Superior temporal gyrus (tissue), 1 donor: ENCODE results near the gene DAO.
"Not testable (repeated sequence)": the region's sequence is repeated elsewhere in the genome, so short reads cannot be mapped to it uniquely, and the experiment has no call there.

ENCODE experiments used
- DNase-seq: peaks from one replicate; pipeline ENCODE4 v3.0.0-alpha.2; 2016; ENCODE audit errors: extremely low spot score

The DAO gene

GRCh38 chr12:108849660-108850059, 30.2 kb upstream of the DAO start:
- DNase-seq = no peak

DNA sequence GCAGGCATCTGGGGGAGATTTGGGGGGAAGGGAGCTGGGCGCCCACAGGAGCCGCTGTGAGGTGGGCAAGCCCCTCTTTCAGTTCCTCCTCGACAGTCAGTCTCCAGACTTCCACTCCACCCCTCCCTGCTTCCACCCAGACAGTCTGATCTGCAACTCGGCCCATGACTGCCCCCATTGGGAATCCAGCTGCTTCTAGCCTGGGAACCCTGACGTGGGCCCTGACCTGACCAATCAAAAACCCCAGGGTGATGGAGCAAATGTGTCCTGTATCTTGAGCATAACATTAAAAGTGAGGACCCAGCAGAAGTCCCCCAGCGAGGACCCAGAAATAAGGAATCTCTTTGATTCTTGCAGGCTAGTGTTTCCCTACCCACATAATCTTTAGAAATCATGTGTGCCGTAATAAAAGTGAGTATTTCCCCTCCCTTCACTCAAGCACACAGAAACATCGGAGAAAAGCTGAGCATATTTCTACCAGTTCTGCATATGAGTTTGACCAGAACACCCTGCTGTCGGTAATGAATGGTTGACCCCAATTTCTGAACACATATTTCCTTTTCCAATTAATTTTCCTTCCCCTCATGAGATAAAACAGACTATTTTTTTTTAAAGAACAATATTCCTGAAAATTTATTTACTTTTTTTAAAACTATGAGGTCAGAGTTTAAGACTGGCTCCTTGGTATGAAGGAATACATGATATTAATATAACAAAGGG, 28.9 kb upstream of the DAO start:
- no peak for DNase-seq

- DNase-seq = no peak
Observed at GRCh38 chr12:108852674-108853309, 27.1 kb upstream of the DAO start.

DNA sequence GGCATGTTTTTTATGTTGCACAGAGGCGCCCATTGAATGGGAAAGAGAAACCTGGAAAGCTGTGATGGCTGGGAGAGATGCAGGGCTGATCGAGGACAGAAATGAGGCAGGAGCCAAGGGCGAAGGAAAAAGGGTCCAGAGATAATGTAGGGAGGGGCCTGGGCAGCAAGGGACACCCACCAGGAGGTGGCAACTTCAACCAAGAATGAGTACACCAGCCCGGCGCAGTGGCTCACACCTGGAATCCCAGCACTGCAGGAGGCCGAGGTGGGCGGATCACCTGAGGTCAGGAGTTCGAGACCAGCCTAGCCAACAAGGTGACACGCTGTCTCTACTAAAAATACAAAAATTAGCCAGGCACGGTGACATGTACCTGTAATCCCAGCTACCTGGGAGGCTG, 26.5 kb upstream of the DAO start:
- no peak for DNase-seq

DNA sequence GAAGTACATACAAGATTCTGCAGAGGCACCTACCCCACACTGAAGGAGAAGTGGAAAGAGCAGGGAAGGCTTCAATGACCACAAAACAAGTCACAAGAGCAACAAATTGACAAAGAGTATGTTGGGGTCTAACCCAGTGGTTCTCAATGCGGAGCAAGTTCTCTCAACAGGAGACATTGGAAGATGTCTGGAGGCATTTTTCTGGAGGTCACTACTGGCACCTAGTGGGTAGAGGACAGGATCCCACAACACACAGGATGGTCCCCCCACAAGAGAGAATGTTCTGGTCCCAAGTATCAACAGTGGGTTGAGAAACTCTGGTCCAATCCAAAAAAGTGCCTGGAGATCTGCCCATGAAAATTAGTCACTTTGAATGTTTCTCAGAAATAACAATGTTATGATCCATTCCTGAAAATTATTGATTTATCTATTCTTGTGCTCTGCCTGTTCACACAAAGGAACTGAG, 25.9 kb upstream of the DAO start:
- no peak for DNase-seq

DNA sequence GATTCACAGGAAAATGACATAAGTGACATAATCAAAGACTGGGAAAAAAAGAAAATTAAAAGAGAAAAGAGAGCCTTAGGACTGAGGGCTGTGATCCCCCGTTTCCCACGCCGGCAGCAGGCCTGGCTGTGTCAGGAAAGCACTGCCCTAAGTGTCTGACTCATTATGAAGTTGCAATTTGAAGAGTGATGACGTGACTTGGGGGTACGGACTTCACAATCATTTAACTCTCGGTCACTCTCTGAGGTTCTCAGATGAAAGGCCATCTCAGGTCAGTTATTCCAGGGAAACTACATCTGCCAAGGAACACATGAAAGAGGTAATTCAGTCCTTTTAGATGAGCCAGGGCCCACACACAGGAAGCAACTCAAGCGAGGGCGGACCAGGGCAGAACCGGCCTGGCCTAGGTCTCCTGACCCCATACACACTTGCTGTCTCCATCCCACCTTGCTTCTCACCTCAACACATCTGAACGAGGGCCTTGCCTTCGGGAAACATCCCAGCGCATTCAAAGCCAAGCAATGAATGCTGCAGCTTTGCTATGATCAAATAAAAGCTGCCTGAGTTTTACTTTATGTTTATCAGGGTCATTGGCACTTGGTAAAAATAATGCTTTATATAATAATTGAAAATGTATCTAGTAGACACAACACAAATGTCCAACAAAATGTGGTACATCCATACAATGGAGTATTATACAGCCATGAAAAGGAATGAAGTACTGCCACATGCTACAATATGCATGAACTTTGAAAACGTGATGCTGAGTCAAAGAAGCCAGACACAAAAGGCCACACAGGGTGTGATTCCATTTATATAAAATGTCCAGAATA, 25.2 kb upstream of the DAO start:
- no peak for DNase-seq

GRCh38 chr12:108855284-108856169, 24.4 kb upstream of the DAO start:
- no peak for DNase-seq

DNA sequence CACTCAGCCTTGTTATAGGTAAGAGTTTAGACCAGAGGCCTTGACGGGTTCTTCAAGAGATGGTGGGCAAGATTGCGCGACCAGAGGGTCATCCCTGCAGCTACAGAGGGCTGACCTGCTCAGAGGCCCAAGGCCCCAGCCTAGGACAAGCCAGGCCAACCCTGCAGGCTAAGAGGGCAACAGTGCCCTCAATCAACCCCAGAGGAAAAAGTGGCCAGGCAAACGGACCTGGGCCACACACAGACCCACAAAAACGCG, 23.8 kb upstream of the DAO start:
- DNase-seq = no peak

DNA sequence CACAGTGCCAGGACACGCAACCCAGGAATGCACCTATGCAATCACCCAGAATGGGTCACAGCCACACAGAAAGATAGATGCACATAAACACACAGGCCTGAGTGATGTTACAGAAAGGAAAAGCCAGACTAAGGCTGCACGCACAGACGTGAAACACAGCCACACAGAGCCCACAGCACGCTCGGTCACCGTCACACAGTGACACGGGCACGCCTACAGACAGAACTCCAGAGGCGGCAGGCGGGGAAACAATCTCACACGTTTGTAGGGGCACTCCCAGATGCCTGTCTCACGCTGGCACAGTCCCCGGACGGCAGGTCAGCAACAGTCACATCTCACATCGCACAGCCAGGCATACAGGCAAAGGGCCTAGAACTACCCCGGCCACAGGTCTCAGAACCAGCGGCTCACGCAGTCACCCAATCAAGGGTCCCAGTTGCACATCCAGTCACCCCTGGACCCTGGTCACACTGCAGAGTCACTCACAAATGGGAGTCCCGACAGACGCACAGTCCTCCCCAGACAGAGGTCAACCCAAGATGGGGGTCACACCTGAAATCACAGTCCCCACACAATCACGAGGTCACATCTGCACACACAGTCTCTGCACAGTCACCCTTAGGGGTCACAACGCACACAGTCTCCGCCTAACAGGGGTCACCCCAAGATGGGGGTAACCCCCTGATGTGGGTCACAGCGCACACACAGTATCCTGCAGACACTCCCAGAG, 23.3 kb upstream of the DAO start:
- DNase-seq = no peak

- DNase-seq = no peak
Observed at GRCh38 chr12:108857158-108857407, 22.8 kb upstream of the DAO start.

- no peak for DNase-seq
Observed at GRCh38 chr12:108858311-108859074, 21.4 kb upstream of the DAO start.

DNA sequence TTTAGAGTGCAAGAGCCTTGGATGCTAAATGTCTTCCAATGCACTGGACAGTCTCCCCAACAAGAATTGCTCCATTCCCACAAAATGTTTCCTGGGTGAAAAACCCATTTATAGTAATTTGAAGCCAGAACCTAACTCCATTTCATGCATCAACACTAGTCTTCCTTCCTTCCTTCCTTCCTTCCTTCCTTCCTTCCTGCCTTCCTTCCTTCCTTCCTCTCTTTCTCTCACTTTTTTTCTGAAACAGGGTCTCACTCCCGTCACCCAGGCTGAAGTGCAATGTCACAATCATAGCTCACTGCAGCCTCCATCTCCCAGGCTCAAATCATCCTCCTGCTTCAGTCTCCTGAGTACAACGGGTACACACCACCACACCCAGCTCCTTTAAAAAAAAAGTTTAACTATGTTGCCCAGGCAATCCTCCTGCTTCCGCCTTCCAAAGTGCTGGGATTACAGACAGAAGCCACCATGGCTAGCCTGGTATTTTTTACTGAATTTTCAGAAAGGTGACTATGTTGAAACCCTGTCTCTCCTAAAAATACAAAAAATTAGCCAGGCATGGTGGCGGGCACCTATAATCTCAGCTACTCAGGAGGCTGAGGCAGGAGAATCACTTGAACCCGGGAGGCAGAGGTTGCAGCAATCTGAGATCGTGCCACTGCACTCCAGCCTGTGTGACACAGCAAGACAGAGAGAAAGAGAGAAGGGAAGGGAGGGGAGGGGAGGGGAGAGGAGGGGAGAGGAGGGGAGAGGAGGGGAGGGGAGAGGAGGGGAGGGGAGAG, 20.6 kb upstream of the DAO start:
- DNase-seq = not testable (repeated sequence)

DNA sequence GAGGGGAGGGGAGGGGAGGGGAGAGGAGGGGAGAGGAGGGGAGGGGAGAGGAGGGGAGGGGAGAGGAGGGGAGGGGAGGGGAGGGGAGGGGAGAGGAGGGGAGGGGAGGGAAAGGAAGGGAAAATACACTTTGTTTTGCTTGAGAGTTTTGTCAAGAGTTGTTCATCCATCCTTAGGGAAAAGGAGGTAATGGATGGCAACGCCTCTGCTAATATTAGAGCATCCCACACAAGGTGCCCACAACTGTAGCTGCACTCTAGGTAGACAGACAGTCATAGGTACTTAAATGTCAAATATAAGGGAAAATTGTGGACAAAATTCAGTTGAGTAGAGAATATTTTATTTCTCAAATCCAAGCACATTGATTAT, 20.0 kb upstream of the DAO start:
- DNase-seq = no peak

- no peak for DNase-seq
Observed at GRCh38 chr12:108860443-108860842, 19.4 kb upstream of the DAO start.

DNA sequence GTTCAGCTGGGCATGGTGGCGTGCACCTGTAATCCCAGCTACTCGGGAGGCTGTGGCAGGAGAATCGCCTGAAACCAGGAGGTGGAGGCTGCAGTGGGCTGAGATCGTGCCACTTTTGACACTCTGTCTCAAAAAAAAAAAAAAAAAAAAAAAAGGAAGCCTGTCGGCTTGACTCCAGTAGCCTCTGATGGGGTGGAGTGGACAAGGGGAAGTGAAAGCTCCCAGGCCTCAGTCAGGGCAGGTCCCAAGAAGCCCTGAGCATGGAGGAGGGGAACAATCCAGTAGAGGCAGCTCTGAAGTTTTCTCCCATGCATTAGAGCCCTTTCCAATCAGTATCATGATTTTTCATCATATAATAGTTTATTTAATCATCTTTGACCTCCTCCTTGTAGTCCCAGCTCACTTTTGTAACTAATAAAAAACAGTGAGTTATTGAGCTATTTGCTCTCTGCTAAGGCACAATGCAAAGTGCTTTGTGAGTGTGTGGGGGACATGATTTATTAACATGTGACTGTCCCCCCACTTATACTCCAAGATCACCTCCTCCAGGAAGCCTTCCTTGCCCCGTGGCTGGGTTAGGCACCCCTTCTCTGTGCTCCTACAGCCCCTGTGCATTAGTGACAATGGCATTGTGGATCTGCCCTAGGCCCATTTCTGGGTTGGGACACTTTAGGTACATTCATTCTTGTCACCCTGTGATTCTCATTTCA, 17.9 kb upstream of the DAO start:
- DNase-seq = no peak

GRCh38 chr12:108862588-108862959, 17.3 kb upstream of the DAO start:
- DNase-seq = no peak

- no peak for DNase-seq
Observed at GRCh38 chr12:108865169-108865568, 14.7 kb upstream of the DAO start.

- DNase-seq = not testable (repeated sequence)
Observed at GRCh38 chr12:108866083-108866482, 13.8 kb upstream of the DAO start.

DNA sequence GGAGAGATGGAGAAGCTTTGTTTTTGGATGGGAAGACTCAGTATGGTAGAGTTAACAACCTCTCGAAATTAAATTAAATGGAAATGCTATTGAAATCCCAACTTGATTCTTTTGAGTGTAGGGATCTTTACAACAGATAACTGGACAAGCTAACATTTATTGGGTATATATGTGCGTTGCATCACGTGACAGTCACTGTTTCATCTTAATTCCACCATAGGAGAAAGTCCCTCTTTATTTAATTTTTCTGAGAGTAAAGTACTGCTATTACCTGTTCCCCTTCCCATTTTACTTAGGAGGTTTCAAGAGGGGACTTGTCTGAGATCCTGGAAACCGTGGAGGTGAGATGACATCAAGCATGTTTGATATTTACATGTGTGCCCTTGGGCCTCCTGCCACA, 11.1 kb upstream of the DAO start:
- no peak for DNase-seq

DNA sequence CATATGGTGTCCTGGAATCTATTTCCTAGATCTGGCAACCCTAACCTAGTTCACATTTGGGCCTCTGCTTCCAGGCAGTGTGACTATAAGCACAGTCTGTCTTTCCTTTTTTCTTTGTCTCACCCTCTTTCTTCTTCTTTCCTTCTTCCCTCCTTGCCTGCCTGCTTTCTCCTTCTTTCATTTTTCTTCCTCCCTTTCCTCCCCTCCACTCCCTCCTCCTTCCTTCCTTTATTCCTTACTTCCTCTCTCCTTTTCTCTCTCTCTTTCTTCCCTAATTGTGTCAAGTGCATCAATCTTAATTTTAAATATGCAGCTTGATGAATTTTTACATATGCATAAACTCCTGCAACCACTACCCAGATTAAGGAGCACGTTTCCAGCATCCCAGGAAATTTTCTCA, 4.6 kb upstream of the DAO start:
- no peak for DNase-seq
